HG03060 (cell line): ENCODE data around the gene HAGH.

Source experiments
- ATAC-seq: cut with Tn5 transposase; IDR thresholded peaks from one replicate; pipeline ENCODE4 v1.9.1; 2021; ENCODE audit warnings: low read depth, moderate number of reproducible peaks; ENCODE audit not compliant: unreplicated experiment

The HAGH gene

DNA sequence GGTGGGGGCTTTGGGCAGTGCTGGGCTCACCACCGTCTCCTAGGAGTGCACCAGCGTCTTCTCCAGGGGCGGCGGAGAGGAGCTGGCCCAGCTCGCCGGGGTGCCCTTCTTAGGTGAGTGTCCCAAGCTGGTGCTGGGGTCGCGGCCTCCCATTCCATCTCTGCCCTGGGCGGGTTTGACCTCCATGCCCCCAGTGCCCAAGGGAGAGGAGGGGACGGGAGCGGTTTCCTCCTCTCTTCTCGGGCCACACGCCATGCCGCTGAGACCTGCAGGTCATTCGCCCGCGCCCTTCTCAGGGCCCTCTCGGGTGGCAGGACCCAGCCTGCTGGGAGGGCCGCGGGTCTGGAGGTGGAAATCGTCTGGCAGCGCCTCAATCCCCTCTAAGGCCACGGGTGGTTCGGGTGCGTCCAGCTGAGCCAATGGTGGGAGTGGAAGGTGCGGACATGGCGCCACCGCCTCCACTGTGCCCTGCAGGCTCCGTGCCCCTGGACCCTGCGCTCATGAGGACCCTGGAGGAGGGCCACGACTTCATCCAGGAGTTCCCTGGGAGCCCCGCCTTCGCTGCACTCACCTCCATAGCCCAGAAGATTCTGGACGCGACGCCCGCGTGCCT is 38.4 kb downstream of the HAGH start:
- ATAC-seq: no peak

DNA sequence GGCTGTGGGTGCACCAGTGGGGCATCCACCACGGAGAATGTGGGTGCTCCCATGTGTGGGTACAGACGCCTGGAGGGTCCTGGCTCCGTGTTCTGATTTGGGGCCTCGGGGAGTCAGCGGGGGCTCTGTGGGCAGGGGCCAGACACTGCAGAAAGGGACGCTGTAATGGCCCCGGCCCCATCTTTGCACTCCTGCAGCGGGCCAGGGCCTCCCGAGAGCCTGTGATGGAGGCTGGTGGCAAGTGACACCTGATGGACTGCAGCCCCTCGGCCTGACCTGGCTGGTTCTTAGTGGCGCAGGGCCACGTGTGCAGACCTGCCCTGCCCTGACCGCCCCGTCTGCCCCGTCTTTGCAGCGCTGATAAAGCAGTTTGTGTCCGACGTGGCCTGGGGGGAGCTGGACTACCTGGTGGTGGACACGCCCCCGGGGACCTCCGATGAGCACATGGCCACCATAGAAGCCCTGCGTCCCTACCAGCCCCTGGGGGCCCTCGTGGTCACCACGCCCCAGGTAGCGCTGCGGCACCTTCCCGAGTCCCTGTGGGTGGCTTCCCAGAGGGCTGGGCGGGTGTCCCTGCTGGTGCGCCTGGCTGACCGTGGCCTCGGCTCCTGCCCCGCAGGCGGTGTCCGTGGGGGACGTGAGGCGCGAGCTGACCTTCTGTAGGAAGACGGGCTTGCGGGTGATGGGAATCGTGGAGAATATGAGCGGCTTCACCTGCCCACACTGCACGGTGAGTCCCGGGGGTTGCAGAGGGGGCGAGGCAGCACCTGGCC is 39.1 kb downstream of the HAGH start:
- ATAC-seq: no peak

DNA sequence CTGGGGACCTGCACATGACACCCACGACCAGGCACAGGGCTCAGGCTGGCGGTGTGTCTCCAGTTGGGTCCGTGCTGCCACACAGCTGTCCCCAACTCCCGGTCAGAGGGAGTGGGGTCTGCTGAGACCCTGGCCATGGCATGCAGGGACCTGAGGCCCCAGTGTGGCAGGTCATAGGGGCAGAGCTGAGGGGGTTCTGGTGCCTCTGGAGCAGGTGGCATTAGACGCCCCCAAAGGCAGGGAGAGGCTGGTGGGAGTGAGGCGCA is 39.6 kb downstream of the HAGH start:
- ATAC-seq: no peak

DNA sequence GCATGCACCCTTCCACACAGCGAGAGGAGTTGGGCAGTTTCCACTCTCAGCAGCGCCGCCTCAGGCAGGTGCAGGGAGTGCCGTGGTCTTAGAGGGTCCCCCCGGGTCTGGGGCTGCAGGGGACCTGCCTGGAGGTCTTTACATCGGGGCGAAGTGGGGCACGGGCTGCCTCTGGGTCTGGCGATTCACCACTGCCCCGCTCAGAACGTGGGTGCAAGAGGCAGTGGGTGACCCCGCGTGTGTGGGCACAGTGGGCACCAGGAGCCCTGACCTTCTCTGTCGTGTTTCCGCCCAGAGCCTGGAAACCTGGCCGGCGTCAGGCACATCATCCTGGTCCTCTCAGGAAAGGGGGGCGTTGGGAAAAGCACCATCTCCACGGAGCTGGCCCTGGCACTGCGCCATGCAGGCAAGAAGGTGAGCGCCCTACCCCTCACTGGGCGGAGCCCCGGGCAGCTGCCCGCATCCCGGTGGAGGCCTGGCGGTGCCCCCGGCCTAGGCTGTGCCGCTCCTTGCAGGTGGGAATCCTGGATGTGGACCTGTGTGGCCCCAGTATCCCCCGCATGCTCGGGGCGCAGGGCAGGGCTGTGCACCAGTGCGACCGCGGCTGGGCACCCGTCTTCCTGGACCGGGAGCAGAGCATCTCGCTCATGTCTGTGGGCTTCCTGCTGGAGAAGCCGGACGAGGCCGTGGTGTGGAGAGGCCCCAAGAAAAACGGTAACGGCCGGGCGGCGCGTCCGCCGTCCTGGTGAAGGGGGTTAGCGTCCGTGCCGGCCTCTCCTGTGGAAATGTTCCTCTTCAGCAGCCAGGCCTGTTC is 40.2 kb downstream of the HAGH start:
- ATAC-seq: no peak

DNA sequence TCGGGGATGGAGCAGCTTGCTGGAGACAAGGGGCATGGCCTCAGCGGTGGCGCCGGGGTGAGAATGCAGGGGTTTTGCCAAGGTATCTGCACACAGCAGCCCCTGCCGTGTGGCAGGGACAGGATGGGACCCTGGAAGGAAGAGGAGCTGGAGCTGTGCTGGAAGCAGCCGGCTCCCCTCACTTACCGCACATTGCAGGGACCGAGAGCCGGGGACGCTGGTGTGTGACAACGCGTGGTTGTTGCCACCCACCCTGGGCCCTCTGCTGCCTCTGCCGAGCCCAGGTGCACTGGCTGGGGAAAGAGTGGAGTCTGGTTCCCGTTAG is 40.8 kb downstream of the HAGH start:
- no peak for ATAC-seq

DNA sequence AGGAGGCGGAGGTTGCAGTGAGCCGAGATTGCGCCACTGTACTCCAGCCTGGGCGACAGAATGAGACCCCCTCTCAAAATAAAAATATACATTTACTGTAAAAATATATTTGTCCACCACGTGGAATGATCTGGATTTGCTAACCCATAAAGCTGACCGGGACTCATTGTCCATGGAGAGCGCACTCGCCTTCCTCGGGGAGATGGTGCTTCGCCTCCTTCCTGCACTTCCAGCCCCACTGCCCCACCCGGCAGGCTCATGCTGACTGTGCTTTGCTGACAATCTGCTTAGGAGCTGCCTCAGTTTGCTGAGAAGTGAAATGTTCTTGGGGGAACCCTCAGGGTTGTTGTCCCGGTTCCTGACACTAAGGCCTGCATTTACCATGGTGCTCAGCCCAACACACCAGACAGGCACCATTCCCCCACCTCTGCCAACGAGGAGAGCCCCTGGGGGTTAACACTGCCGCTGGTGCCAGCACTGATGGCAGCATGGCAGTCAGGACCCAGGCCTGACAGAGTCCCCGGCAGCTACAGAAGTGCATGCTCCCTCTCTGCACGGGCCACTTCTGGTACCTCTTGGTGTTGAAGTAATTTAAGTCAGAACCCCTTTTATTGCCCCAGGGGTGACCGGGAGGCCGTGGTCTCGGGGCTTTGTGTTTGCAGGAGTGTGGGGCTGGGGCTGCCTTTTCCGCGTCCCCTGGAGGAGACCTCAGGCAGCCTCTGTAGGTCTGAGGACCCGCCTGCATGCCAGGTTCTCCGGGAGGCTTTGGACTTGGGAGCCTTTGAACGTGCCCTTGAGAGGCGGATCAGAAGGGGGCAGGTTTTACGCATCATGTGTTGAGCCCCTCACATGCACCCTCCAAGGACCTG is 41.4 kb downstream of the HAGH start:
- ATAC-seq: no peak

DNA sequence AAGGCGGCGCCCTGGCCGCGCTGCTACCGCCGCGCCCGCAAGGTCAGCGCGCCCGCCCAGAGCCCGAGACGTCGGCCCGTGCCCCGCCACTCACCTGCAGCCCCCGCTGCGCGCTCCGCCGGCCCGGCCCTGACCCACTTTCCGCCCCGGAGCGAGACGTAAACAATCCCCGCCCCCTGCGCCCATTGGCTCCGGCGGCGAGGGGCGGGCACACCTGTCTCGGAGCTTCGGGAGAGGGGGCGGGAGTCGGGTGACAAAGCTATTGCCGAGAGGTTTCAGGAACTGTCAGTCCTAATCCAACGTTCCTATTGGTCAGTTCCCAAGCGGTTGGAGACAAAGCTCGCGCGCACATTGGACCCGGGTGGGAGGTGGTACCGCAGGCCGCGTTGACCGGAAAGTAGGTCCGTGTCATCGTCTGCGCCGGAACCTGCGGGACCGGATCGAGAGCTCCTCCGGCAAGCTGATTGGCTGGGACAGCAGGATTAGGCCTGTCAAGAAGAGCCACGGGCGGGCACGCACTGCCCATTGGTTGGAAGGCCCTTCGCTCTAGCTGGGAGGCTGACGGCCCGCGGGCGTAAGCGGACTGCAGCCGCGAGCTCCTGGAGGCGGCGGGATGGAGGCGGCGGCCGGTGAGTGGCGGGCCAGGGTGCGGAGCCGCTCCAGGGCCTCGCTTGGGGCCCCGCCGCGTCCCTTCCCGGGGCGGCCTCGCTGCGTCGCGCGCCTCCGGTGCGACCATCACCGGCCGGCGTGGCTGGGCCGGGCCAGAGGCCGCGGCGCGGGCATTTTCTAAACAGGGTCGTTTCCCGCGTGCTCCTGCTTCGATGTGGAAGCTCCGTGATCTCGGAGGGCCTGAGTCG is 44.0 kb downstream of the HAGH start, which contains the start of the genes NUBP2 and SPSB3:
NUBP2 (plus strand) TSS at position 553 of the 857 bp plus-strand sequence; CDS start at position 614, 61 bp downstream.
SPSB3 (minus strand) TSS at position 164 of the 857 bp plus-strand sequence. CDS start 1,088 bp downstream, outside the sequence.
- ATAC-seq: peak; percentile 82

DNA sequence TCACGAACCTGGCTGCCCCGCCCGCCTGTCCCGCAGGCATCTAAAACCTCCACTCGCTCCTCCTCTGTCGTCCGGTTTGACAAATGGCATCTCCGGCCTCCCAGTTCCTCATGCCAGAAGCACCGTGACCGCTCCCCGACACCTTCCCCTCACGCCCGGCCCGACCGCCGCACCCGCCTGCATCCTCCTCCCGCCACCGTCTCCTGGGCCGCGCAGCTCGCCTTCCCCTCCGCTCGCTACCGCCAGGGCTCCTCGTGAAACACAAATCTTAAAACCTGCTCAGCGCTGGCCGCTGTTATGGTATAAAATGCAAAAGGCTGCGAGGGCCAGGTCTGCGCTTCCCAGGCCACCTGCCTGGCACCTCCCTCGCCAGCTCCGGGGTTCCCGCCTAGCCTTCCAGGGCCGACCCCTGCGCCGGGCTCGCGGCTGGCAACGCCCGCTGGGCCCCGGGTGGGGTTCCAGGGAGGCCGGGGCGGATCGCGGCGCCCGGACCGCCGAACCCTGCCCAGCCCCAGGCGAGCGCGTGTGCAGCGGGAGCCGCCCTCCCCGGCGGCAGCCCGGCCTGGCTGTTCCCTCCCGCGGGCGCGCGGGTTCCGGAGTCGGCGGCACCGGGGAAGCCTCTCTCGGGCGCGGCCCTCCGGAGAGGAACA is 44.7 kb downstream of the HAGH start:
- no peak for ATAC-seq

DNA sequence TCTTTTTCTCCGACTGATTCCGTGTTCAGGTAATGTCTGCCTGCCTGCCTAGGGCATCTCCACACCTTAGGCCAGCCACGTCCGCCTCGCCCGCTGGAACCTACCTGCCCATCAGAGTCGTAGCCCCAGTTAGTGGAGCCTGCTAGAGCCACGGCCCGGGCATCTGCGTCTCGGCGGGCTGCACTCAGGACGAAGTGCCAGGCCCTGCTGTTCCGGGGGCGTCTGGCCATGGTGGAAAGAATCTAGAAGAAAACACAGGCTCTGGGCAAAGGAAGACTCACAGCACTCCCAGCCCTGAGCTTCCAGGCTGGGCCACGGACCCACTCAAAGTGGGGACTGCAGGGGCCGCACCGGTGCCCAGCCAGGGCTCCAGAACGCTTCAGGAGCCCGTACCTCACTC is 45.4 kb downstream of the HAGH start:
- ATAC-seq: no peak

DNA sequence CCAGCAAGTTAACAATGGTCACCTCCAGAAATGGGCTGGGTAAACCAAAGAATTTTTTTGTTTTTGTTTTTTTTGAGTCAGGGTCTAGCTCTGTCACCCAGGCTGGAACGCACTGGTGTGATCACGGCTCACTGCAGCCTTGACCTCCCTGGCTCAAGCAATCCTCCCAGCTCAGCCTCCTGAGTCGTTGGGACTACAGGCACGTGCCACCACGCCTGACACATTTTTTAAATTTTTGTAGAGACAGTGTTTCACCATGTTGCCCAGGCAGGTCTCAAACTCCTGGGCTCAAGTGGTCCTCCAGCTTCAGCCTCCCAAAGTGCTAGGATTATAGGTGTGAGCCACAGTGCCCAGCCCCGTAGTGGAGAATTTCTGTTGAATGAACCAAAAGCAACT is 46.0 kb downstream of the HAGH start:
- no peak for ATAC-seq

DNA sequence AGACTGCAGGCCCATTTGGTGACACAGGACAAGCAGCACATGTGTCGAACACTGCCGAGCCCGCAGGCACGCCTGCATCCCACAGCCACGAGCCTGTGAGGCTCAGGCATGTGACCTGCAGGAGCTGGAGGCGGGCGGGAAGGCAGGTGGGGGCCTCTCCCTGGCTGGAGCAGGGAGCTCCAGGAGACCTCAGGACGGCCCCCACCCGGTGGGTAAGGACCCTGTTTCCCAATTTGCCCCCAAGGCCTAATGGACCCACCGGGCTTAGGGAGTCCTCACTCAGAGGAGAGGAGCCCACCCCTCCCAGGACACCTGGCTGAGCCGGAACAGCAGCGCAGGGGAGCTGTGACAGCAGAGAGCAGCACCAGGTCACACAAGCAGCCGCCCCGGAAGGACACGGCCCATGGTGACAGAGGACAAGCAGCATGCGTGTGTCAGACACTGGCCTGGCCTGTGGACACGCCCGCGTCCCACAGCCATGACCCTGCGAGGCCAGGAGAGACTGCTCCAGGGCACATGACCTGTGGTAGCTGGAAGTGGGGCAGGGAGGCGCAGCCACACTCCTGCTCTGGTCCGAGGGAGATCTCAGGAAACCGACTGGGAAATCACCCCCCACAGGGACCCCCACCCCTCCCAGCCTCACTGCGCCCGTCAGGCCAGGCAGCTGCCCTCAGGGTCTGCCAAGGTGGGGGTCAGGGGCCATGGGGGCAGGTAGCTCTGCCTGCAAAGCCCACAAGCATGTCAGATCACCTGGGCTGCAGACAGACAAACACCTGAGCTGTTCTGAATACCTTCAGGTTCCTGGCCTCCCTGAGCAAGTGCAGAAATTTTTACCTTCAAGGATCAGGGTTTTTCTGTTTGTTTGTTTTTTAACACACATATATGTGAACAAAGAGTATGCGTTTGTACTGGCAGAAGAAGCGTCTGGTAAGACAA is 46.6 kb downstream of the HAGH start:
- ATAC-seq: no peak

DNA sequence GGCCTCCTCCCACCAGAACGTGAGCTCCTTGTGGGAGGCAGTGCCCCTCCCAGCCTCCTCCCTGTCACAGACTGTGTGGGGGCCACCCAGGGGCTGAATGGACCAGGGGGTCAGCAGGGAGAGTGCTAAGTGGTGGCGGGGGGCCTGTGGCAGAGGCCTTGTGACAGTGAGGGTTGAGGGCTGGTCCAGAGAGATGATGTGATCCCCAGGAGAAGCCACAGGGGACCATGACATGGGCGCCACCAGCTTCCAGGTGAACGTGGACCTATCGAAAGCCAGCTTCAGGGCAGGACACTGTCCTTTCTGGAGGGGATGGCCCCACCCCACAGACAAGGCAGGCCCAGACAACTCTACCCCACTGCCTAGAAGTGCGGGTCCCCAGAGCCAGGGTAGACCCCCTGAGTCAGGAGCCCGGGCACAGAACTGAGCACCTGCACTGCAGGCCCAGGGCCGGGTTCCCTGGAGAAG is 47.4 kb downstream of the HAGH start:
- ATAC-seq: no peak

DNA sequence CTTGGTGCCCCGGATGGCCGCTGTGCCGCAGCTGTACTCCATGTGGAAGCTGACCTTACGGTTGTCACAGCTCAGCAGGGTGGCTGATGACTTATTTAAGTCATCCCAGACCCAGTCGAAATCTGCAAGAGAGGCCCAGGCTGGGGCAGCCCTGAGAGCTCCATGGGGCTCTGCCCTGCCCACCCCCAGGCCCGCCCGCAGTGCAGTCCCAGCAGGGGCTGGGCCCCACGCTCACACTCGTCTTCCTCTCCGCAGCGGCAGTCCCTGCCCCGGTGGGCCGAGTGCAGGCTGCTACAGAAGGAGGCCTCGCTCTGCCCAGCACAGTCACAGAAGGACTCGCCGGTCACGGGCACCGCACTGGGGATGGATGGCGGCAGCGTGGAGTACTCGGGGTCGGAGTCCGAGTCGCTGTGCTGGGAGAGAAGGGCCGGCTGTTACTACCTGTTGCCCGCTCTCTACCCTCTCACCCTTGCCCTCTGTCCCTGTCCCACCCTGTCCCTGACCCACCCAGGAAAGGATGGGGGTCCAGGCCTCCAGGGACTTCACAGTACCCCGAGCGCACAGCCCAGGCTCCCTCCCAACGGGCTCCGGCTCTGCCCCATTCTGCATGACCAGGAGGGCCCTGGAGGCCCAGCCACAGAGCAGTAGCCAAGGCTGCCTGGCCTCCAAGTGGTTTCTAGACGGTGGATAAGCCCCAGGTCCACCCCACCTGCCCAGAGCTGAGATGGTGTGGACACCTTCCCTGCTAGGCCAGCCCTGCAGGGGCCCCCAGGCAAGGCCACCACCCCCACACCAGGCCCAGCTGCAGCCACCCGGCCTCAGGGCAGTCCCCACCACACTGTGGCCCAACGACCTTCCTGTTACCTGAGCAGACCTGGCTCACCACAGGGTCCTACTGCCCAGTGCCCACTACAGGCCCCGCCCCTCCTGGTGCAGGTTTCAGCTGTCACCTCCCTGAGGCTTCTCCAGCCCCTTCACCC is 48.1 kb downstream of the HAGH start:
- ATAC-seq: no peak

DNA sequence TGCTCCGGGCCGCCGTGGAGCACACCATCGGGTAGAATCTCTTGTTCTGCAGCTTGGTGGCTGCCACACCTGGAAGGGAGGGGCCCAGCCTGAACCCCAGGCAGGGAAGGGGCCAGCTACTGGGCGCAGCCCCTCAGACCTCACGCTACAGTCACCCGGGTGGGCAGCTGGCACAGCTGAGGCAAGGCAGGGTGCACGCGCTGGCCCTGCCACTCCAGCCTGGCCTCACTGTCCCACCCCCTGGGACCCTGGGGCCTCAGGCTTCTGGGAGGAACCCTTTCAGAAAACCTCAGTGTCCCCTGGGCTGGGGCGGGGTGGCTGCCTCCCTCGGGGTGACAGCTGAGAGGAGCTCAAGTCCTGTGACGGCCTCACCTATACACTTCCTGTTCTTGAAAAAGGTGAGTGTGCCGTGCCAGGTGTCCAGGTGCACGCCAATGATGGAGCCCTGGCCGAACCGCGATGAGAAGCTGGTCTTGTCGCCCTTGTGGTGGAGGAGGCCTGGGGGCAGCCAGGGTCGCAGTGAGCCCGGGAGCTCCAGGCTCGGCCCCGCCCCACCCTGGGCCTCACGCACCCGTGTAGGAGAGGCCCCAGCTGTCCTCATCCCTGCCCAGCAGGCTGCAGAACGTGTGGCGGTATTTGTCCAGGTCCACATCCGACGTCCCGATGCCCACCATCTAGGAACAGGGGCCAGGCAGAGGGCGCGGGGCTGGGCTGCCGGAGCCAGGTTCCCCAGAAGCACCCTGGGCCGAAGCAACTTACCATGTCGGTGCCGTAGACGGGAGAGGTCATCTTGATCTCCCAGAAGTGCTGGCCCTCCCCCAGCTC is 49.0 kb downstream of the HAGH start:
- no peak for ATAC-seq

DNA sequence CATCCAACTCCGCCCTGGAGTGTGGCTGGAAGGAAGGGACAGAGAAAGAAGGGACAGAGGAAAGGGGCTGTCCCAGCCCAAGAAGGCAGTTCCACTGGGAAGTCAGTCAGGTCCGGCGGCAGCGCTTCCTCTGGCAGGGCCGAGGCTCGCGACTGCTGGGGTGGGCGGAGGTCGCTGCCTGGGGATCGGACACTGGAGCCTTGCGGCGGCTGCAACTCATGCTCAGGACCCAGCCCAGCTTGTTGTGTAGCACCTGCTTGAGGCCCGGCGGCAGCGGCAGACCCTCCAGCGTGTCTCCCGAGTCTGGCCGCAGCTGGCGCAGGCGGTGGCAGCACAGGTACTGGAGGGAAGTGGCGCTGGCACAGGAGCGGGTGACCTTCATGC is 49.6 kb downstream of the HAGH start:
- ATAC-seq: no peak

DNA sequence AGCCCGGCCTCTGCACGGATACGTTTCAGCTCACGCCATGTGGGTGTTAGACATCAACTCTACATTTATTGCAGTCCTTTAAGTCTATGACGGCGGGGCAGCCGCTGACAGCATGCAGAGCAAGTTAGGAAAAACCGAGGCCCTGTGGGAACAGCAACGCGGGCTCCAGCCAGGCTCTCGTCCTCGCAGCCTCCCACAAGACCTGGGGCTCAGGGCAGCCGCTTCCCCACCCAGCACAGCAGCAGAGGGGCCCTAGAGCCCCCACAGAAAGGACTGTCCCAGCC is 50.0 kb downstream of the HAGH start:
- ATAC-seq: no peak
